Measurements from ENCODE around the gene ATP1B2. TPM values are rescaled to one million over a fixed set of nuclear protein-coding genes. Genes with fewer than 3 reads are reported as not detected.

The ATP1B2 gene
- polyA plus RNA-seq, 2 of the 4 experiments (the other 2 are of a cell fraction), result 0.10 to 0.16 TPM

DNA sequence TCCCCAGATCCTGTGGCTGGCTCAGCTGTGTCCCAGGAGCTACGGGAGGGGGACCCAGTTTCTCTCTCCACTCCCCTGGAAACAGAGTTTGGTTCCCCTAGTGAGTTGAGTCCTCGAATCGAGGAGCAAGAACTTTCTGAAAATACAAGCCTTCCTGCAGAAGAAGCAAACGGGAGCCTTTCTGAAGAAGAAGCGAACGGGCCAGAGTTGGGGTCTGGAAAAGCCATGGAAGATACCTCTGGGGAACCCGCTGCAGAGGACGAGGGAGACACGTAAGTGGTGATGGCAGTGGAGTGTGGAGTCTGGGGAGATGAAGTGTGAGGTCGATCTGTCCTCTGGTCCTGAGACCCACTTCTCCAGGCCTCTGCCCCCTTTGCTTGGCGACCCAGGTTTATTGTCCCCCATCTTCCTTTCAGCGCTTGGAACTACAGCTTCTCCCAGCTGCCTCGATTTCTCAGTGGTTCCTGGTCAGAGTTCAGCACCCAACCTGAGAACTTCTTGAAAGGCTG lies 38.1 kb downstream of the ATP1B2 start:
- ChIA-PET POLR2A (interaction anchor here (2.3 to 4.0 kb wide), 4 partner anchors 55 to 128 kb away, joined by 10 to 97 read pairs (median 55); partner anchors contain the start of genes FXR2 and MPDU1), CTCF (interaction anchor here (0.6 to 10.0 kb wide), 30 partner anchors 14 to 333 kb away, joined by 3 to 191 read pairs (median 10); partner anchors contain the start of genes ATP1B2, CD68, DNAH2 and EFNB3)
- ATAC-seq, result no peak
- H3K9me3 ChIP-seq, result no peaks in the 10 kb centered on the region
- 23% methylated on average over 13 of the region's 13 CpGs for WGBS (ENCODE audit: missing lambda C conversion rate)
- FAIRE-seq, result no peak
- peak overlapping the region; percentile 77 for H3K4me3 ChIP-seq
- peaks cover 20% of the 10 kb centered on the region for H3K4me1 ChIP-seq
- peak overlapping the region; percentile 92 for H3K4me2 ChIP-seq
- DNase-seq (ENCODE audit: low read depth in 1 of 2, low spot score in 1 of 2), result no peak
- H3K27ac ChIP-seq, result peak overlapping the region; percentile 81 to 88
- TF ChIP-seq KDM5A (IDR thresholded peaks at IDR 0.05) (peak; percentile 39; the same call in 1 of the 2 replicates), RFX5 (IDR thresholded peaks at IDR 0.05) (no peak)

DNA sequence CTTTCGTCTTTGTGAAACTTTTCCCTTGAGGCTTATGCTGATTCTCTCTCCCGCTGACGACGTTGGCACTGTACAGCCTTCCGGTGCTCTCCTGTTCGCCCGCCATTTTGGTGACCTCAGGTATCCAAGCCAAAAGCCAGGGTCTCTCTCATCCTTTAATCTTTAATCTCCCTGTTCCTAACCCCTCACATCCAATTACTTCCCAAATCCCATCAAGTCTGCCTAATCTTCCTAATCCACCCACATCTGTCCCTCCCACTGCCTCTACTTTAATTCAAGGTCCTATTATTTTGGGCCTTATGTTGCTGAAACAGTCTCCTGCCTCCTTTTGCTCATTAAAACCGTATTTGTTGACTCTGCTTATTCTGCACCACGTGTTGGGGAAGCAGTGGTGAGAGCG lies 44.9 kb downstream of the ATP1B2 start:
- H3K27ac ChIP-seq, result no peak overlapping the region
- CTCF ChIA-PET, result no interaction called here
- FAIRE-seq, result no peak
- TF ChIP-seq POLR2A (IDR thresholded peaks at IDR 0.05; ENCODE audit: low read length) (no peak), HEYL (CRISPR knock-in tag; IDR thresholded peaks at IDR 0.05) (no peak), RARB (CRISPR knock-in tag; IDR thresholded peaks at IDR 0.05) (no peak), BHLHE40 (IDR thresholded peaks at IDR 0.05; ENCODE audit: low read depth, low read length) (no peak), NR3C1 (IDR thresholded peaks at IDR 0.05) (no peak), NPAS2 (CRISPR knock-in tag; IDR thresholded peaks at IDR 0.05; ENCODE audit: borderline replicate concordance) (no peak), EHF (CRISPR knock-in tag; IDR thresholded peaks at IDR 0.05) (no peak)
- WGBS (ENCODE audit: missing lambda C conversion rate), result 94% methylated on average over 10 of the region's 10 CpGs
- H3K9me3 ChIP-seq, result no peaks in the 10 kb centered on the region
- H3K4me1 ChIP-seq, result no peaks in the 10 kb centered on the region
- ATAC-seq, result no peak
- POLR2A ChIA-PET, result no interaction called here
- no peak for DNase-seq (ENCODE audit: low read depth in 1 of 2, low spot score in 1 of 2)
- no peak overlapping the region for H3K4me3 ChIP-seq
- no peak overlapping the region for H3K4me2 ChIP-seq

DNA sequence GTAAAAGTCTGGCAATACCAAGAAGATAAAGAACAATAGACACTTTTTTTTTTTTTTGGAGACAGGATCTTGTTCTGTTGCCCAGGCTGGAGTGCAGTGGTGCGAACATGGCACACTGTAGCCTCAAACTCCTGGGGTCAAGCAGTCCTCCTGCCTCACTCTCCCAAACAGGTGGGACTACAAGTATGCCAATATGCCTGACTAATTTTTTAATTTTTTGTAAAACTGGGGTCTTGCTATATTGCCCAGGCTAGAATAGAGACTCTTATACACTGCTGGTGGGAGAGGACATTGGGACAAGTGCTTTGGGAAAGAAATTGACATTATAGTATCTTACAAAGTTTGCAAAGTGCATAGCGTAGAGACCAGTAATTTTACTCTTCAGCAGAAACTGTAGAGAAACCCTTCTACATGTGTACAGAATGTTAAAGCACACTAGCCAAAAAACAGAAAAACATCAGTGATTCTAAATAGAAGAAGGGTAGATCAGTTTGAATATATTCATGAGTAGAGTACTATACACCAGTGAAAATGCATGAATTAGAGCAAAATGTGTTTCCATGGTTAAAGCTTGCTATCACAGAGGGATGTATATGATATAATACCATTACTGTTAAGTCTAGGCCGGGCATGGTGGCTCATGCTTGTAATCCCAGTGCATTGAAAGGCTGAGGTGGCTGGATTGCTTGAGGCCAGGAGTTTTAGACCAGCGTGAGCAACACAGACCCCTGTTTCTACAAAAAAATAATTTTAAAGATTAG lies 47.3 kb downstream of the ATP1B2 start:
- Histone ChIP-seq H3K4me3 (no peak overlapping the region), H3K27ac (no peak overlapping the region), H3K4me1 (no peaks in the 10 kb centered on the region), H3K4me2 (no peak overlapping the region), H3K9me3 (no peaks in the 10 kb centered on the region)
- CTCF ChIA-PET, result interaction anchor here (1.8 to 11.1 kb wide), 2 partner anchors 10 to 19 kb away, joined by 5 to 103 read pairs; partner anchors contain the start of genes TP53 and WRAP53
- no peak for FAIRE-seq
- POLR2A ChIA-PET, result no interaction called here
- TF ChIP-seq SMC3 (IDR thresholded peaks at IDR 0.05) (no peak), RCOR1 (IDR thresholded peaks at IDR 0.05; ENCODE audit: low read depth, low read length) (no peak), NFE2L2 (conservative IDR thresholded peaks at IDR 0.05; ENCODE audit: low read length) (no peak), MAFK (IDR thresholded peaks at IDR 0.05; ENCODE audit: partially characterized antibody) (no peak), CHD2 (IDR thresholded peaks at IDR 0.05; ENCODE audit: low read length, partially characterized antibody) (no peak), EP300 (IDR thresholded peaks at IDR 0.05) (no peak), HEYL (CRISPR knock-in tag; IDR thresholded peaks at IDR 0.05) (no peak), ZSCAN20 (CRISPR knock-in tag; IDR thresholded peaks at IDR 0.05) (no peak)
- TF ChIP-seq, protein P1, sequence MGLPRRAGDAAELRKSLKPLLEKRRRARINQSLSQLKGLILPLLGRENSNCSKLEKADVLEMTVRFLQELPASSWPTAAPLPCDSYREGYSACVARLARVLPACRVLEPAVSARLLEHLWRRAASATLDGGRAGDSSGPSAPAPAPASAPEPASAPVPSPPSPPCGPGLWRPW (IDR thresholded peaks at IDR 0.05), result no peak
- TF ChIP-seq, protein P2, sequence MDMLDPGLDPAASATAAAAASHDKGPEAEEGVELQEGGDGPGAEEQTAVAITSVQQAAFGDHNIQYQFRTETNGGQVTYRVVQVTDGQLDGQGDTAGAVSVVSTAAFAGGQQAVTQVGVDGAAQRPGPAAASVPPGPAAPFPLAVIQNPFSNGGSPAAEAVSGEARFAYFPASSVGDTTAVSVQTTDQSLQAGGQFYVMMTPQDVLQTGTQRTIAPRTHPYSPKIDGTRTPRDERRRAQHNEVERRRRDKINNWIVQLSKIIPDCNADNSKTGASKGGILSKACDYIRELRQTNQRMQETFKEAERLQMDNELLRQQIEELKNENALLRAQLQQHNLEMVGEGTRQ (IDR thresholded peaks at IDR 0.05), result no peak
- no peak for DNase-seq (ENCODE audit: low read depth in 1 of 2, low spot score in 1 of 2)
- ATAC-seq, result no peak
- 90% methylated on average over 4 of the region's 4 CpGs for WGBS (ENCODE audit: missing lambda C conversion rate)

DNA sequence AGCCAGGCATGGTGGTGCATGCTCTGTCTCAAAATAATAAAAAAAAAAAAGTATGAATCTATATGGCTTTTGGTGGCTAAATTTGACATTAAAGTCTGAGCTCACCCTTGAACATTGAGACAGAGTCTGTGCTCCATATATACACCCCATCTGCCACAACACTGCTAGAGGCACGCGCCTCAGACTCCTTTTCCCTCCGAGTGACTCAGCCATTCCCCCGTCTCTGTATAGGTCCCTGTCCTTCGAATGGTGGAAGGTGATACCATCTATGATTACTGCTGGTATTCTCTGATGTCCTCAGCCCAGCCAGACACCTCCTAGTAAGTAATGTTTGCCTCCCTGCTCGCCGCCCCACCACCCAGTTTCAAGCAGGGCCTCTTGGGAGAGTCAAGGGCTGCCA lies 49.8 kb downstream of the ATP1B2 start:
- no peak overlapping the region for H3K4me2 ChIP-seq
- ChIA-PET CTCF (interaction anchor here (0.6 to 11.1 kb wide), 5 partner anchors 12 to 940 kb away, joined by 3 to 103 read pairs (median 3); partner anchors contain the start of genes TP53 and WRAP53), POLR2A (no interaction called here)
- ATAC-seq (no peak), DNase-seq (ENCODE audit: low read depth in 1 of 2, low spot score in 1 of 2) (no peak), FAIRE-seq (no peak)
- no peaks in the 10 kb centered on the region for H3K9me3 ChIP-seq
- peaks cover 13% of the 10 kb centered on the region; the same call in 2 of the 3 replicates for H3K4me1 ChIP-seq
- no peak overlapping the region for H3K27ac ChIP-seq
- TF ChIP-seq FOXS1 (CRISPR knock-in tag; IDR thresholded peaks at IDR 0.05) (no peak), CBX2 (IDR thresholded peaks at IDR 0.05; ENCODE audit: borderline replicate concordance, low read depth) (no peak), RNF2 (IDR thresholded peaks at IDR 0.05; ENCODE audit: borderline replicate concordance, low read depth) (no peak), RARB (CRISPR knock-in tag; IDR thresholded peaks at IDR 0.05) (no peak), ZC3H11A (IDR thresholded peaks at IDR 0.05) (no peak), MYC (IDR thresholded peaks at IDR 0.05; ENCODE audit: borderline replicate concordance, low read length) (no peak), EHMT2 (IDR thresholded peaks at IDR 0.05; ENCODE audit: low read depth) (no peak), CEBPB (IDR thresholded peaks at IDR 0.05) (no peak), TFCP2L1 (CRISPR knock-in tag; IDR thresholded peaks at IDR 0.05) (no peak), ESRRA (IDR thresholded peaks at IDR 0.05; ENCODE audit: borderline replicate concordance, low read length) (no peak), GATA3 (IDR thresholded peaks at IDR 0.05; ENCODE audit: borderline replicate concordance) (no peak)
- TF ChIP-seq, protein P3, sequence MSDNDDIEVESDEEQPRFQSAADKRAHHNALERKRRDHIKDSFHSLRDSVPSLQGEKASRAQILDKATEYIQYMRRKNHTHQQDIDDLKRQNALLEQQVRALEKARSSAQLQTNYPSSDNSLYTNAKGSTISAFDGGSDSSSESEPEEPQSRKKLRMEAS (IDR thresholded peaks at IDR 0.05), result no peak
- TF ChIP-seq, protein P4, sequence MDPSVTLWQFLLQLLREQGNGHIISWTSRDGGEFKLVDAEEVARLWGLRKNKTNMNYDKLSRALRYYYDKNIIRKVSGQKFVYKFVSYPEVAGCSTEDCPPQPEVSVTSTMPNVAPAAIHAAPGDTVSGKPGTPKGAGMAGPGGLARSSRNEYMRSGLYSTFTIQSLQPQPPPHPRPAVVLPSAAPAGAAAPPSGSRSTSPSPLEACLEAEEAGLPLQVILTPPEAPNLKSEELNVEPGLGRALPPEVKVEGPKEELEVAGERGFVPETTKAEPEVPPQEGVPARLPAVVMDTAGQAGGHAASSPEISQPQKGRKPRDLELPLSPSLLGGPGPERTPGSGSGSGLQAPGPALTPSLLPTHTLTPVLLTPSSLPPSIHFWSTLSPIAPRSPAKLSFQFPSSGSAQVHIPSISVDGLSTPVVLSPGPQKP (IDR thresholded peaks at IDR 0.05; ENCODE audit: low read depth, low read length), result no peak
- 91% methylated on average over 7 of the region's 7 CpGs for WGBS (ENCODE audit: missing lambda C conversion rate)
- no peak overlapping the region for H3K4me3 ChIP-seq

All from A549 (cell line).